HG03025 (cell line): ENCODE measurements around the gene TSPAN10.

Experiments
- ATAC-seq: cut with Tn5 transposase; IDR thresholded peaks from one replicate; pipeline ENCODE4 v1.9.1; 2021; ENCODE audit warnings: mild to moderate bottlenecking, moderate library complexity; ENCODE audit not compliant: unreplicated experiment, low FRiP score

The TSPAN10 gene

DNA sequence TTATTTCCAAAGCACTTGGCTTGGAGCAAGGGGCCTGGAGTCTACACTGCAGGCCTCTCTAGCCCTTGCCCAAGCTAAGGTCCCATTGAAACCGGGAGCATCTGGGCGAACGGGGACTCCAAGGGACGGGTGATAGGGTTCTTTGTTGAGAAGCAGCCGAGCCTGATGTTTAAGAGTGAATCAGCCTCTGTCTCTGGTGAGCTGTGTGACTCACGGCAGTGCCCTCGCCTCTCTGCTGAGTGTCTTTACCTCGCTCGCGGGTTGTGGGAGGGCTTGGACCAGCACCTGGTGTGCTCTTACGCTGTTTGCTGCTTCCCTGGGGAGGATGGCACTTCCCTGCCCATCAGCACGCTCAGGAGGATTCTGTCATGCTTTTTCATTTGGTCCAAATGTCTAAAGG lies 48.1 kb downstream of the TSPAN10 start:
- no peak for ATAC-seq

- no peak for ATAC-seq
Observed at GRCh38 chr17:81686614-81687013, 49.6 kb downstream of the TSPAN10 start.

DNA sequence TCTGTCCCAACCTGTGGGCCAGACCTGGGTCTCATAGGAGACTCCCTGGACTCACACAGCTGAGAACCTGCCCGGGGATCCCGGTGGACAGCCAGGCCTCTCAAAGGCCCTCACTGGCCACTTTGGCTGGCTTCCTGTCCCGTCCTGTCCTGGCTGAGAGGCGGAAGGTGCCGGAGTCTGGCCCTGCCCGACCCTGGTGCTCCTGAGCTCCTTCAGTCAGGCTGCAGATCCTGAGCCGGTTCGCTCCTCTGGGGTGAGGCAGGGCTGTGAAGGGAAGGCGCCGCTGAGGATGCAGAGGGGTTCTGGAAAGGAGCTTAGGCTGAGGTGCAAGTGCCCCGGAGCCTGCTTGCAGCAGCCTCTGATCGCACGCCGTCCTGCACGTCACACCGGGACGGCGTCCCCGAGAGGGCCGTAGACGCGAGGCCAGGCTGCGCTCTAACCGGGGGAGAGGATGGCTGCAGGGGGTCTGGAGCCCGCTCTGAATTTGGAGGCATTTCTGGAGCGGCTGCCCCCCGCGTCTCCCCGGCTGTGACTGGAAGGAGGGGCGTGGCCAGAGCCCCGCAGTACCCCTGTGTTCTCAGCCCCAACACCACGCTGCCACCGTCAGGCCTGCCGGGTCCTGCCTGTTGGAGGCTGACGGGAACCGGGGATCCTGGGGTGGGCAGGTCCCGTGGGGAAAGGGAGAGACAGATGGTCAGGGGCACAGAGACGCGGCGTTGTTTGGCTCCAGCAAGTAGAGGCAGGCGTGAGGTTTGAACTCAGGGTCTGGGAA lies 51.0 kb downstream of the TSPAN10 start:
- ATAC-seq: no peak

- no peak for ATAC-seq
Observed at GRCh38 chr17:81688616-81689015, 51.6 kb downstream of the TSPAN10 start.

DNA sequence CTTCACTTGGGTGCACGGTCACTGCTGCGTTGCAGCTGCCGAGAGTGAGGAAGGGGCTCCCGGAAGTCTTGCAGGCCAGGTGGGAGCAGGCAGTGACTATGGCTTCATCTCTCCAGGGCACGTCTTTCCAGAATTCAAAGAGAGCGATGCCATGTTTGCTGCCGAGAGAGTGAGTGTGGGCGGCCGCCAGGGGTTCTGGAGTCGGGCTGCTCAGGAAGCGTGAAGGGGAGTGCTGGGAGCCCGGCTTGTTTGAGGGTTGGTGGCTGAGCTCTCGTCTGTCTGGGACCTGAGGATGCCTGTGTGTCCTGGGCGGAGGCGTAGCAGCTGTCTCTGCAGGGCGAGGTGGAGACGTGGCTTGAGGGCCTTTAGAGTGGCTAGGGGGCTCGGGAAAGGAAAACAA lies 53.1 kb downstream of the TSPAN10 start:
- no peak for ATAC-seq

GRCh38 chr17:81690549-81690948 lies 53.6 kb downstream of the TSPAN10 start:
- ATAC-seq: no peak

DNA sequence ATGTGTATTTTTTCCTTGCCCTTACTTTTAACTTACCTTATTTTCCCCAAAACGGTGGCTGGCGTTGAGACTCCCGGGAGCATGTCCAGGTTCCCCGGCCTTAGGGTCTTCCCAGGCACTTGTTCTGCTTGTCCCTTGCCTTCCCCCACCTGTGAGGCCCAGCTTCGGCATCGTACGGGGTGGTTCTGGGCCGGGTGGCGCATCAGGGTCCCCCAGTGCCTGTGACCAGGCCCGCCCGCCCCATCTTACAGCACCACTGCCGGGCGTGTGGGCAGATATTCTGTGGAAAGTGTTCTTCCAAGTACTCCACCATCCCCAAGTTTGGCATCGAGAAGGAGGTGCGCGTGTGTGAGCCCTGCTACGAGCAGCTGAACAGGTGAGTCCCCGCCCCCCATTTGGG lies 54.2 kb downstream of the TSPAN10 start:
- ATAC-seq: no peak

GRCh38 chr17:81691608-81692007 lies 54.6 kb downstream of the TSPAN10 start:
- no peak for ATAC-seq

DNA sequence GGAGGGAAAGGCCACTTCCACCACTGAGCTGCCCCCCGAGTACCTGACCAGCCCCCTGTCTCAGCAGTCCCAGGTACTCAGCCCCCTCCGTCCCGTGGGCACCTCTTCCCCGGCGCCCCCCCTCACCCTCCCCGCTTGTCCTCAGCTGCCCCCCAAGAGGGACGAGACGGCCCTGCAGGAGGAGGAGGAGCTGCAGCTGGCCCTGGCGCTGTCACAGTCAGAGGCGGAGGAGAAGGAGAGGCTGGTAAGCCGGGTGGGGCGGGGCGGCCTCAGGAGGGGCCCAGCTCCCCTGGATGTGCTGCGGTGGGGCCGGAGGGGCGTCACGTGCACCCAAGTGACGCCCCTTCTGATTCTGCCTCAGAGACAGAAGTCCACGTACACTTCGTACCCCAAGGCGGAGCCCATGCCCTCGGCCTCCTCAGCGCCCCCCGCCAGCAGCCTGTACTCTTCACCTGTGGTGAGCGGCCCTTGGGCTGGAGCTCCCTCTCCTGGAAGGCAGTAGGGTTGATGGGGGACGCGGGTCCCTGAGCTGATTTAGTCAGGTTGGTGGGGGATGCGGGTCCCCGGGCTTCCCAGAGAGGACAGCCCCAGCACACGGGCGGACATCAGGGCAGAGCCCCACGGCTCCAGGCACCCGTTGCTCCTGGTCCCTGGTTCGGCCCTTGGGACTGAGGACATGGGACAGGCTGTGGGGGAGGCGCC lies 56.7 kb downstream of the TSPAN10 start:
- ATAC-seq: no peak

DNA sequence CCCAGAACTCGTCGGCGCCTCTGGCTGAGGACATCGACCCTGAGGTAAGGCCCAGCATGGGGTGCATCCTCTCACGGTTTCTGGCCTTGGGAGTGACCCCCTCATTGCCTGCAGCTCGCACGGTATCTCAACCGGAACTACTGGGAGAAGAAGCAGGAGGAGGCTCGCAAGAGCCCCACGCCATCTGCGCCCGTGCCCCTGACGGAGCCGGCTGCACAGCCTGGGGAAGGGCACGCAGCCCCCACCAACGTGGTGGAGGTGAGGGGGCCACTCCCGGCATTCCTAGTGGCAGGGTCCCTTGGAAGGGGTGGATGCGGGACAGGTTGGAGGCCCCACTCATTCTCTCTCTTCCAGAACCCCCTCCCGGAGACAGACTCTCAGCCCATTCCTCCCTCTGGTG lies 57.8 kb downstream of the TSPAN10 start:
- ATAC-seq: no peak

DNA sequence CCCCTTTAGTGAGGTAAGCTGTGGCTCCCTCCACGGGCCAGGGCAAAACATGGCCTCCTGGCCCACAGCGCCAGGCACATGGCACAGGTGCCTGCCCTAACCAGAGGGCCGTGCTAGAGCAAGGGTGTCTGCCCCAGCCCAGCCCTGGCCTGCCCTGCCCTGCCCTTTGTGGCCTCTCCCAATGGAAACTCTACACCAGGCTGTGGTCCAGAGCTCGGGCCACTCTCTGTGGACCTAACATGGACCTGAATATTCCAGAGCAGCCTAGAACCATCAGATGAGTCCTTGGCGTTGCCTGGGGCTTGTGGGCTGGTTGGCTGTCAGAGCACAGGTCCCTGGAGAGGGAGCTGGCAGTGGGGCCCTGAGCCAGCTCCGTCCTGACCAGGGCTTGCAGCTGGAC lies 58.2 kb downstream of the TSPAN10 start:
- no peak for ATAC-seq

GRCh38 chr17:81695801-81696200 lies 58.8 kb downstream of the TSPAN10 start:
- no peak for ATAC-seq

DNA sequence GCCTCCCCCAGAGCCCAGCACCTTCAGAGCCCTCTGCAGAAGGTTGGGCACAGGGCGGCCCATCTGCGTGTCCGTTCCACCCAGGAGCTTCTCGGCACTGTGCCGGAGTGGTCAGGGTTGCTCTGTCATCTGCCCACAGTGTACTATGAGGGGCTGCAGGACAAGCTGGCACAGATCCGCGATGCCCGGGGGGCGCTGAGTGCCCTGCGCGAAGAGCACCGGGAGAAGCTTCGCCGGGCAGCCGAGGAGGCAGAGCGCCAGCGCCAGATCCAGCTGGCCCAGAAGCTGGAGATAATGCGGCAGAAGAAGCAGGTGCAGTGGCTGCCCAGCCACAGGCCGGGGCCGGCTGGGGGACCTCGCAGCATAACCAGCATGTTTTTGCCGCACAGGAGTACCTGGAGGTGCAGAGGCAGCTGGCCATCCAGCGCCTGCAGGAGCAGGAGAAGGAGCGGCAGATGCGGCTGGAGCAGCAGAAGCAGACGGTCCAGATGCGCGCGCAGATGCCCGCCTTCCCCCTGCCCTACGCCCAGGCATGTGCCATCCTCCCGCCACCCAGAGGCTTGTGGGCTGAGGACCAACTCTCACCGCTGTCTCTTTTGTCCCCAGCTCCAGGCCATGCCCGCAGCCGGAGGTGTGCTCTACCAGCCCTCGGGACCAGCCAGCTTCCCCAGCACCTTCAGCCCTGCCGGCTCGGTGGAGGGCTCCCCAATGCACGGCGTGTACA lies 59.4 kb downstream of the TSPAN10 start:
- ATAC-seq: no peak

GRCh38 chr17:81697261-81698044 lies 60.5 kb downstream of the TSPAN10 start:
- no peak for ATAC-seq
